H1 (cell line): ENCODE measurements around the gene KLHL3. TPM values are rescaled to one million over a fixed set of nuclear protein-coding genes. Genes with fewer than 3 reads are reported as not detected.
"Not testable (repeated sequence)": the region's sequence is repeated elsewhere in the genome, so short reads cannot be mapped to it uniquely, and the experiment has no call there.

Experiments
- CTCF ChIA-PET: fragments of 300-600 bp; sonication (Branson Sonifier 250); formaldehyde crosslinking; loops from one replicate; lab custom pipeline; 2021; ENCODE audit not compliant: partially characterized antibody; lab: Charles Lee
- POLR2A ChIA-PET: fragments of 300-600 bp; sonication (Branson Sonifier 250); formaldehyde crosslinking; loops from one replicate; lab custom pipeline; 2021; ENCODE audit warnings: inconsistent platforms; ENCODE audit not compliant: partially characterized antibody; lab: Charles Lee
- DNase-seq, 2 experiments: peaks; one replicate each; pipeline versions ENCODE4 v3.0.0 to v3.0.0-alpha.2; 2010 to 2022; ENCODE audit warnings: low spot score in 2 of 2, low read depth in 1 of 2, mixed read lengths in 1 of 2
- FAIRE-seq: peaks from 2 replicates; lab custom pipeline; 2011; peaks lifted over from hg19 to GRCh38; lab: Jason Lieb, UNC
- H2AFZ ChIP-seq: 2 replicates; pipeline ENCODE4 v1.8.1; 2012; ENCODE audit warnings: low read length, inconsistent platforms
- H2AK5ac ChIP-seq: 2 replicates; pipeline ENCODE4 v1.6.1; 2013; ENCODE audit warnings: low read depth, low read length
- H2BK120ac ChIP-seq: replicated peaks from 2 replicates; pipeline ENCODE3; 2013; ENCODE audit warnings: low read depth, low read length, inconsistent platforms
- H2BK12ac ChIP-seq: 2 replicates; pipeline ENCODE4 v1.6.1; 2013; ENCODE audit warnings: low read depth, low read length
- H2BK15ac ChIP-seq: 2 replicates; pipeline ENCODE4 v1.6.1; 2013; ENCODE audit warnings: low read length
- H2BK20ac ChIP-seq: 2 replicates; pipeline ENCODE4 v1.6.1; 2013; ENCODE audit warnings: low read length
- H2BK5ac ChIP-seq: 2 replicates; pipeline ENCODE4 v1.6.1; 2013; ENCODE audit warnings: low read depth, low read length
- H3K14ac ChIP-seq: 2 replicates; pipeline ENCODE4 v1.6.1; 2013; ENCODE audit warnings: inconsistent platforms; ENCODE audit not compliant: insufficient read length
- H3K18ac ChIP-seq: 2 replicates; pipeline ENCODE4 v1.6.1; 2013; ENCODE audit warnings: low read length; ENCODE audit errors: extremely low read depth
- H3K23ac ChIP-seq: 2 replicates; pipeline ENCODE4 v1.6.1; 2013; ENCODE audit warnings: inconsistent platforms; ENCODE audit not compliant: insufficient read length
- H3K23me2 ChIP-seq: 2 replicates; pipeline ENCODE4 v1.6.1; 2013; ENCODE audit warnings: low read depth, low read length
- H3K27ac ChIP-seq: 2 replicates; pipeline ENCODE4 v1.6.1; 2011; ENCODE audit warnings: low read depth, low read length, inconsistent platforms
- H3K27me3 ChIP-seq, 4 experiments: replicated peaks in 1 of 4; 1 replicate in 1 of 4; 2 replicates in 3 of 4; pipeline versions ENCODE4 v1.6.1 to v1.8.1; 2011 to 2013; ENCODE audit warnings: low read length in 3 of 4, mild to moderate bottlenecking in 3 of 4, inconsistent platforms in 2 of 4, mixed read lengths in 2 of 4, moderate library complexity in 1 of 4; ENCODE audit not compliant: control insufficient read depth in 3 of 4, insufficient read depth in 3 of 4; ENCODE audit errors: extremely low read depth in 1 of 4
- H3K36me3 ChIP-seq, 4 experiments: 2 replicates each; pipeline versions ENCODE4 v1.6.1 to v1.8.1; 2011 to 2013; ENCODE audit warnings: mild to moderate bottlenecking in 4 of 4, low read length in 3 of 4, moderate library complexity in 2 of 4, control low read depth in 1 of 4, inconsistent platforms in 1 of 4; ENCODE audit not compliant: insufficient read depth in 4 of 4, control insufficient read depth in 2 of 4
- H3K4ac ChIP-seq: replicated peaks from 2 replicates; pipeline ENCODE3; 2013; ENCODE audit warnings: low read length, low read depth, mixed read lengths, inconsistent platforms; ENCODE audit not compliant: insufficient read length
- H3K4me1 ChIP-seq, 4 experiments: replicated peaks in 1 of 4; 1 replicate in 1 of 4; 2 replicates in 3 of 4; pipeline versions ENCODE4 v1.6.1 to v1.8.1; 2011 to 2013; ENCODE audit warnings: low read length in 3 of 4, inconsistent platforms in 2 of 4, mixed read lengths in 1 of 4; ENCODE audit not compliant: insufficient read depth in 4 of 4, control insufficient read depth in 3 of 4
- H3K4me2 ChIP-seq, 2 experiments: 2 replicates each; pipeline versions ENCODE4 v1.6.1 to v1.8.1; 2011 to 2013; ENCODE audit warnings: low read depth in 2 of 2, low read length in 2 of 2, control low read depth in 1 of 2, inconsistent platforms in 1 of 2, mild to moderate bottlenecking in 1 of 2; ENCODE audit not compliant: insufficient read depth in 1 of 2
- H3K4me3 ChIP-seq, 4 experiments: fragments of 200-600, 300-600 bp in 1 of 4; sonication (generic), shearing (Covaris generic), sonication (Bioruptor Twin) in 1 of 4; 2 replicates each; pipeline versions ENCODE4 v1.5.1 to v1.8.1; 2011 to 2016; ENCODE audit warnings: low read length in 4 of 4, low read depth in 3 of 4, control low read depth in 2 of 4, inconsistent platforms in 2 of 4, mild to moderate bottlenecking in 2 of 4, mixed read lengths in 1 of 4, moderate library complexity in 1 of 4; ENCODE audit not compliant: insufficient read depth in 2 of 4; ENCODE audit errors: extremely low read depth in 1 of 4
- H3K56ac ChIP-seq: replicated peaks from 2 replicates; pipeline ENCODE3; 2013; ENCODE audit warnings: low read depth, mild to moderate bottlenecking, mixed read lengths, low read length, inconsistent platforms; ENCODE audit not compliant: insufficient read length
- H3K79me1 ChIP-seq: 2 replicates; pipeline ENCODE4 v1.6.1; 2013; ENCODE audit warnings: low read depth, low read length, control low read depth
- H3K79me2 ChIP-seq, 2 experiments: 2 replicates each; pipeline versions ENCODE4 v1.6.1 to v1.8.1; 2012 to 2013; ENCODE audit warnings: low read length in 2 of 2, mild to moderate bottlenecking in 2 of 2, inconsistent platforms in 1 of 2; ENCODE audit not compliant: insufficient read depth in 2 of 2, control insufficient read depth in 1 of 2
- H3K9ac ChIP-seq, 4 experiments: replicated peaks in 1 of 4; 1 replicate in 1 of 4; 2 replicates in 3 of 4; pipeline versions ENCODE4 v1.6.1 to v1.8.1; 2011 to 2013; ENCODE audit warnings: low read depth in 3 of 4, low read length in 3 of 4, control low read depth in 2 of 4, mild to moderate bottlenecking in 2 of 4, moderate library complexity in 2 of 4, inconsistent platforms in 1 of 4; ENCODE audit errors: extremely low read depth in 1 of 4
- H3K9me3 ChIP-seq, 2 experiments: 2 replicates each; pipeline versions ENCODE4 v1.6.1 to v1.8.1; 2012 to 2013; ENCODE audit warnings: mild to moderate bottlenecking in 2 of 2, moderate library complexity in 2 of 2, control low read depth in 1 of 2, inconsistent platforms in 1 of 2, low read depth in 1 of 2, low read length in 1 of 2, mixed read lengths in 1 of 2; ENCODE audit not compliant: insufficient read depth in 2 of 2
- H4K20me1 ChIP-seq, 2 experiments: replicated peaks in 1 of 2; 2 replicates each; pipeline versions ENCODE3 to v1.8.1; 2011 to 2013; ENCODE audit warnings: inconsistent platforms in 2 of 2, low read length in 2 of 2, mild to moderate bottlenecking in 1 of 2; ENCODE audit not compliant: insufficient read depth in 2 of 2, control insufficient read depth in 1 of 2
- H4K5ac ChIP-seq: 2 replicates; pipeline ENCODE4 v1.6.1; 2013; ENCODE audit warnings: low read length, low read depth, mixed read lengths, inconsistent platforms; ENCODE audit not compliant: insufficient read length
- H4K8ac ChIP-seq: 2 replicates; pipeline ENCODE4 v1.8.0; 2013; ENCODE audit warnings: mild to moderate bottlenecking, moderate library complexity, low read length, inconsistent platforms; ENCODE audit not compliant: insufficient read depth; ENCODE audit errors: extremely low read depth
- H4K91ac ChIP-seq: replicated peaks from 2 replicates; pipeline ENCODE3; 2013; ENCODE audit warnings: low read length, mixed read lengths, inconsistent platforms; ENCODE audit not compliant: insufficient read length
- WGBS, 2 experiments: shearing (Covaris generic) in 1 of 2; methylation state at CpG; one replicate each; pipeline versions ENCODE4 v1.1.6 to v1.1.7; 2013 to 2015; ENCODE audit warnings: low lambda C conversion rate in 2 of 2, mixed read lengths in 2 of 2, inconsistent platforms in 1 of 2, low coverage in 1 of 2, missing lambda C conversion rate in 1 of 2; ENCODE audit not compliant: insufficient replicate concordance in 2 of 2, insufficient coverage in 1 of 2, insufficient read length in 1 of 2; ENCODE audit errors: extremely low coverage in 1 of 2, missing lambda C conversion rate in 1 of 2; 5-methylcytosine and 5-hydroxymethylcytosine counted together
- polyA plus RNA-seq, 7 experiments: library from polyadenylated mRNA; depleted of rRNA in 3 of 7; stranded (reverse) in 5 of 7; unstranded in 2 of 7; fragments of >200 nt in 5 of 7; fragments of 200-250 nt in 2 of 7; gene quantifications; 1 replicate in 5 of 7; 2 replicates in 1 of 7; 4 replicates in 1 of 7; pipeline versions ENCODE4 v1.2.1 to v1.2.3, GENCODE V29; 2011 to 2013; ENCODE audit warnings: missing spikeins in 2 of 7, mixed read lengths in 2 of 7
- total RNA-seq: library from RNA; stranded (reverse); fragmentation: NEBNext Ultra II Directional; extraction: Animal tissue kit (Norgen Biotek cat#: 25700); gene quantifications from 2 replicates; pipeline ENCODE4 v1.2.1, GENCODE V29; 2021

KLHL3 gene
- total and polyA plus RNA-seq, 2 of the 8 experiments (the other 6 are each of a cell fraction or from before 2014, with no cell fraction given) = 7.4 to 13.7 TPM

- H2BK120ac ChIP-seq, H3K56ac ChIP-seq, H3K4me2 ChIP-seq, H2BK12ac ChIP-seq, H2BK5ac ChIP-seq, H4K8ac ChIP-seq, H3K79me2 ChIP-seq, H3K18ac ChIP-seq, H3K23me2 ChIP-seq, H3K4me3 ChIP-seq, H2BK20ac ChIP-seq, H3K23ac ChIP-seq, H4K91ac ChIP-seq, H3K27ac ChIP-seq, H3K79me1 ChIP-seq, H3K9me3 ChIP-seq, H3K27me3 ChIP-seq, H3K9ac ChIP-seq, FAIRE-seq, H3K36me3 ChIP-seq, H2AFZ ChIP-seq, H4K20me1 ChIP-seq, H4K5ac ChIP-seq, H2BK15ac ChIP-seq, H3K4me1 ChIP-seq, H3K4ac ChIP-seq, H3K14ac ChIP-seq, H2AK5ac ChIP-seq, DNase-seq: not testable (repeated sequence)
- POLR2A ChIA-PET = interaction anchor here (1.0 kb wide), 1 partner anchor 17 kb away, joined by 3 read pairs; no protein-coding TSS in a partner anchor
- CTCF ChIA-PET = interaction anchor here (0.6 to 2.6 kb wide), 9 partner anchors 12 to 761 kb away, joined by 3 to 9 read pairs (median 4); partner anchors contain the start of gene KLHL3
- 83% methylated on average over 2 of the region's 2 CpGs; no CpG with 5 or more reads in 1 of the 2 experiments for WGBS, 2 experiments
Measured at GRCh38 chr5:137643081-137643480, 92.8 kb downstream of the KLHL3 start.
